HT1080 (cell line): Measurements from ENCODE around the gene MAPK12. TPM values are rescaled to one million over a fixed set of nuclear protein-coding genes. Genes with fewer than 3 reads are reported as not detected.

Source experiments
- DNase-seq: peaks from one replicate; pipeline ENCODE4 v3.0.0-alpha.2; 2015; ENCODE audit warnings: low read depth
- total RNA-seq: library from RNA; depleted of rRNA; stranded (reverse); fragments of >200 nt; shearing (Covaris generic); gene quantifications from 2 replicates; pipeline ENCODE4 v1.2.3, GENCODE V29; 2014

MAPK12 gene
- total RNA-seq, 1 experiment from 2014 or later, result 50.6 TPM

DNA sequence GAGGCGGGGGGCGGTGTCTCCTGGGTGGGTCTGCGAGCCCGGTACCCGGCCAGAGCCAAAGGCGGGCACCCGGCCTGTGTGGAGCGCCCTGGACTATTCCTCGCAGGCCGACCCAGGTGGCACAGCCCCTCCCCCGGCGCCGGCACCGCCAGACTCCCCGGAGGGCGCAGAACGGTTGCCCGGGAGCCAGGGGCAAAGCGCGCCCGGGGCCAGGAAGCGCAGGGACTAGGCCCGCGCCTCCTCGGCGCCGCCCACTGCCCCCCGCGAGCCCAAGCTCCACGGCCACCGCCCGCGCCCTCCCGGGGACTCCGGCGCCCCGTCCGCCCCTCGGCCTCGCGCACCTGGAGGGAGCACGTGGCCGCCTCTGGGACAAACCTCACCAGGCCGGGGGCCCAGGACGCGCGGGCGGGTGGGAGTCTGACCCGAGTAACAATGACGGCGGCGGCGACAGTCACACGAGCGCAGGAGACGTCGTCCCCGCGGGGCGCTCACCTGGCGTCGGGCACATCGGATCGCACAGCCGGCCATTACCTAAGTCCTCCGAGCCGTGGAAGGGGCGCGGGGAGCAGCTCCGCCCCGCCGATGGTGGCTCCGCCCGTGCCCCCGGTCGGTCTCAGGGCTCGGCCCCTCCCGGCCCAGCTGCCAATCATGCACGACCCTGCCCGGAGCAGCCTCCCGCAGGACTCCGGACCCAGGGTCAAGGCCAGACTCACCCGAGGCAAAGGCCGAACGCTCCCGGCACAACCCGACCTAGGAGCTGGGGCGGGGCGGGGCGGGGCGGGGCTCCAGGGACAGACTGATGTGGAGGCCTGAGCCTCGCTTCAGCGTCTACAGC, 38.5 kb upstream of the MAPK12 start:
- no peak for DNase-seq

DNA sequence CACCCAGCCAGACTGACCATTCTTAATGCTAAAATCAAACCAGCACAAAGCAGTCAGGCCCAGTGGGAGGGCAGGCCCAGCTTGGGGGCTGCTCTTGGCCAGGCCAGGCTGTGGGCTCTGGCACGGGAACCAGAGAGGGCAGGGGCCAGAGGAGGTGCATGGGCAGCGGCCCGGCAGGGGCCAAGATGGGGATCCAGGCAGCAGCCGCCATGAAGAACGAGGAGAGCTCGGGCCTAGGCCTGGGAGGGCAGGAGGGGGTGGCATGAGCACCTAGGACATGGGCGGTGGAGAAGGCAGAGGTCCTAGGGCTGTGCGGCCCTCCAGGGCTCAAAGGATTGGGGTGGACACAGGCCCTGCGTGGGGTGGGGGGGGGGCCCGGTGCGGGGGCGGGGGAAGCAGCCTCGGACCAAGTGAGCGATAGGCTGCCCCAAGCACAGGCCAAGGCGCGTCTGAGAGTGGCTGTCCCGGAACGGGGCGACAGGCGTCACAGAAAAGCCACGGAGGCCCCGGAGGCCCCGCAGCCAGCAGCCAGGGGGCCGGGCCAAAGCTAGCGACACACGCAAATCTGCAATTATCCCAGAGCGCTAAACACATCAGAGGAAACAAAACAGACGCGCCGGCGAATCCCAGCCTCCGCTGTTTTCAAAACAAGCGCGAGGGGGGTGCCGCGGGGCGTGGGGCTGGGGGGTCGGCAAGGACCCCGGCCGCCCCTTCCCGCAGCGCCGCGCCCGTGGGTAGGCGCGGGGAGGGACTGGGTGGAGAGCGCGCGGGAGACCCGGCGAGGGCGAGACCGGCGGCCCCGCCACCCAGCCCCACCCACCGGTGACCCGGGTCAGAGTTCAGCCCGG, 37.7 kb upstream of the MAPK12 start:
- no peak for DNase-seq

DNA sequence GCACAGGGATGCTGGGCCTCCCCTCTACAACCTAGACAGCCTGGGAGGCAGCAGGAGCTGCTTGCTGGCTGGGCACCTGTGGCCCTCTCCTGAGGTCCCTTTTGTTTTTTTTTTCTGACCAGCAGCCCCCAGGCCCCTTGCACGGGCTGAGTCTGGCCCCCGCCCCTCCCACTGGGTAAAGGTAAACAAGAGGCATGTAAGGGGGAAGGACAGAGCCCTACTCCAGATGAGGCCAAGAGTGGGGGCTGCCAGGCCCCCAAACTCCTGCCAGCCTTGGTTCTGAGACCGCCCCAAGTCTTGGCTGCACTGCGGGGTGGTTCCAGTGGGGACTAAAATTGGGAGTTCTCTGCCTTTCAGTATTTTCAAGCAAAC, 36.8 kb upstream of the MAPK12 start:
- DNase-seq, result no peak

DNA sequence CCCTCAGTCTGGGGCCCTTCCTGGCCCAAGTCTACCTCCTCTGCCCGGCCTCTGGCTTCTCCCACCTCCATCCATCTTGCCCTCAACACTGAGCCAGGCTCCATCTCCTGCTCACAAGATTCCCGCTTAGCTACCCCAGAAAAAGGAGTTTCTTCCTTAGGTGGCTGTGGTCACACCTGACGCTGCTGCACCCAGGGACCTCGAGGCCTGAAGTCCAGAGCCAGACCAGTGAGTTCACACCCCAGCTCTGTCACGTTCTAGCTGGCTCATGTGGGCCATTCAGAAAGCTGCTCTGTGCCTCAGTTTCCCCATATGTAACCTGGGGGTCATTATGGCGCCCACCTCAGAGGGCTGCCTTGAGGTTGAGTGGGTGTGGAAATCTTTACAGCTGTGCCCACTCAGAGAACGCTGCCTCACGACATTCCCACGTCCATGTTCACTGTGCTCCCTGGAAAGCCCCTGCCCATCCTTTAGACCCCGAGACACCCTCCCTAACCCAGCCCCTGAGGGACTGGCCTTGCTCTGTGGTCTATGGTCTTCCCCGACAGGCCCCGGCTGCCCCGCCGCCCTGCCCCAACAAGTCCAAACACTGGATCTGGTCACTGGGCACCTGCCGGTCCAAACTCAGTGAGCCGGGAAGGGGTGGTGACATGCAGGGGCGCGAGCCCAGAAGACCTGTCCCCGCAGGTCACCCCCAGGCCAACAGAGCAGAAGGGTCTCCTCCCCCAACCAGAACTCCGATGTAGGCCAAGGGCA, 36.2 kb upstream of the MAPK12 start:
- DNase-seq, result no peak

DNA sequence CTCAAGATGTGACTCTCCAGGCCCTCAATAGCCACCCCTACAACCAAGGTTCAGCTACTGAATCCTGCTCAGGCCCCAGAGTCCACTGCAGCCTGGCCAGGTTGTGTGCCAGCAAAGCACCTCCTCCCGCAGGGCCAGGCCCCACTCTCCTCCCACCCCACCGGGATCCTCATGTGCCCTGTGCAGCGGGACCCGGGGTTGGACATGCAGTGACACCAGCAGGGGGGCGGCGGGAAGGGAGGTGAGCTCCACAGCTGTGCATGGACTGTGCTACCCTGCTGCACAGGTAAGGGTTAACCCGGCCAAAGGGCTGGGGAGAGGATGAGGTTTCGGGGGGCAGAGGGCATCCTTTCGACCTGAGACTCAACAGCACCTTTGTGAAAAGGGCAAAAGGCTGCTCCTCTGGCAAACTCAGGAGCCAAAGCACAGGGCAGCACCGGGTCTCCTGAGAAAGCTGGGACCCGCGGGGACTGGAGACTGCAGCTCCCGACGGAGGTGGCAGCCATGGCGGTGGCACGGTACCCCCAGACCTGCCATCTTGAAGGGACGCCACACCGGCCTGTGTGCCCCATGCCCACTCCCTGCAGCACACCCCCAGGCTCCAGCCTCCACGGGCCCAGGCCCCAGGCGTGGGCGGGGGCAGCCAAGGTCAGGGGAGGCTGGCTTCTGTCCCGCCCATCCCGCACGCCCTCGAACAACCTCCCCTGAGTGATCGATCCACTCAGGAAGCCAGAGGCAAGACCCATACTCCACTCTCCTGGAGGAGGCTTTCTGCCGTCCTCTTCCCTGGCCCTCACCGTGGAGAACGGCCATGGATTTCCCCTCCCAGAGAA, 35.4 kb upstream of the MAPK12 start:
- DNase-seq, result no peak

DNA sequence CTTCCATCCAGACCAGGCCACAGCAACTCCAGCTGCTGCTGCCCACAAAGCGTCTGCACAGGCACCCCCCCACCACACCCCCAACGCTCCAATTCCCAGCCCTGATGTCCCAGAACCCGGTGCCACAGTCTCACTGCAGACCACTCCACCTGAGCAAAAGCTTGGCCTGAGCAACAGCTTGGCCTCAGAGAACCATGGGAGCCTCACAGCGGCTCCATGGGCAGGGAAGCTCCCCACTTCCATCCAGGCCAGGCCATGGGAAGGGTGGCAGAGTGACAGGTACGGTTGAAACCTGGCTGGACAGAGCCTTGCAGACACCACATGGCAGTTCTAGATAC, 32.8 kb upstream of the MAPK12 start:
- no peak for DNase-seq

DNA sequence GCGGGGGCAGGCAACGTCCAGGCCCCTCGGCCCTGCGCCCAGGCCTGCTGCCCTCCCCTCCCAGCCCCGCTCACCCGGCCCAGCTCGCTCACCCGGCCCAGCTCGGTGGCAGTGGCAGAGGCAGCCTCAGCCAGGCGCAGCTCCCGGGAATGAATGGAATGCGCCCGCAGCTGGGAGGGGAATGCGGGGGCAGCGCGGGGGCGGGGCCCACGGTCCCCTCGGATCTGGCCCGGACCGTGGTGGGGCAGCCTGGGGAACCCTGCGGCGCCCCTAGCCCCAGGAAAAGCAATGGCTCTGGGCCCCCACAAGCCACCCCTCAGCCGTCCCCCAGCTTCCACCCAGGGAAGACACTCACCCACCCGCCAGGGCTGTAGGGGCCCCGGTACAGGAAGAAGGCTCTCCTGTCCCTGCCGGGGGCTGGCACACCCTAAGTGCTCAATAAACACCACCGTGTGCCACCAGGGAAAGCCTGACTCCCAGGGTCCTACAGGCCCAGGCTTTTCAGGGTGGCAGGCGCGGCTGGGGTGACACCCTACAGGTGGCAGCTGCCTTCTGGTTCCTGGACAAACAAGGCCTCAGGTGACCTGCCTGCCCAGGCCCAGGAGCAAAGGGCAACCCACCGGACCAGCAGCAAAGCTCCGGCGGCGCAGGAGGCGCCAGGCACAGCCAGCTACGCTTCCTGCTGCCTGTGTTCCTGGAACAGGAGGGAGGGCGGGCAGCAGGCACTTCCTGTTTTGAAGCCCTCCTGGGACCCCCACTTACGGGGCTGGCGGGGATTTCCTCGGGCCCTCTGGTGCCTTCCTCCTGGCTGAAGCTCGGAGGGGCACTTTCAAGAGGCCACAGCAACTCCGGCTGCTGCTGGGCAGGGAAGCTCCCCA, 32.2 kb upstream of the MAPK12 start:
- peak; percentile 48 for DNase-seq

DNA sequence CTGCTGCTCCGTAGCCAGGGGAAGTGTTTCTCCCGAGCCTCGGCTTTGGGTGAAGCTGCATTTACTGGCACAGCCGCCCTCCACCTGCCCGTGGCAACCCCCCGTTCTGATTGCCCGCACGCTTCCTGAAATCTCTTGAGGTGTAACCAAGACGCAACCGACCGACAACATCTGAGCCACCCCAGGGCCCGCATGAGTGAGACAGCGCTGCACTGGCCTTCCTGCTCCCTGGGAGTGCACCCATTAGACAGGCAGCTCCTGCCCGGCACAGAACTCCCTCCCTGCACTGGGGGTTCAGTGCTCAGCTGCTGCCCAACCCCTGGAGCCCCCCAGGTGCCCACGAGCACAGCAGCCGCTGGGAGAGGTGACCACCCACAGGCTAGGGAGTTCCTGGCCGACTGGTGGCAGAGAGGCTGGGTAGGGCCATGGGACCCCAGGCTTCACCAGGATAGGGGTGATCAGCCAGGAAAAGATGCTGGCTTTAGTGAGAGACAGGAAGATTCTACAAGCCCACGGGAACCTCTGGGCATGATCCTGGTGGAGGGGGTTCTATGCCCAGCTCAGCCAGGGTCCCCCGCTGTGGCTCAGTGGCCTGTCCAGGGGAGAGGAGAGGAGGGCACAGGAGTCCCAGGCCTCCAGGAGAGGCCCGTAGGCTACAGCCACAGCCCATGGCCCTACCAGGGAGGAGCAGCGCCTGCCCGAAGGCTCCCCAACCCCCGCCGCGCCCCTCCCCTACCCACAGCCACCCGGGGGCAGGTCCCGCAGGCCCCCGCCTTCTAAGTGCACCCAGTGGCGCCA, 31.4 kb upstream of the MAPK12 start:
- DNase-seq, result no peak

DNA sequence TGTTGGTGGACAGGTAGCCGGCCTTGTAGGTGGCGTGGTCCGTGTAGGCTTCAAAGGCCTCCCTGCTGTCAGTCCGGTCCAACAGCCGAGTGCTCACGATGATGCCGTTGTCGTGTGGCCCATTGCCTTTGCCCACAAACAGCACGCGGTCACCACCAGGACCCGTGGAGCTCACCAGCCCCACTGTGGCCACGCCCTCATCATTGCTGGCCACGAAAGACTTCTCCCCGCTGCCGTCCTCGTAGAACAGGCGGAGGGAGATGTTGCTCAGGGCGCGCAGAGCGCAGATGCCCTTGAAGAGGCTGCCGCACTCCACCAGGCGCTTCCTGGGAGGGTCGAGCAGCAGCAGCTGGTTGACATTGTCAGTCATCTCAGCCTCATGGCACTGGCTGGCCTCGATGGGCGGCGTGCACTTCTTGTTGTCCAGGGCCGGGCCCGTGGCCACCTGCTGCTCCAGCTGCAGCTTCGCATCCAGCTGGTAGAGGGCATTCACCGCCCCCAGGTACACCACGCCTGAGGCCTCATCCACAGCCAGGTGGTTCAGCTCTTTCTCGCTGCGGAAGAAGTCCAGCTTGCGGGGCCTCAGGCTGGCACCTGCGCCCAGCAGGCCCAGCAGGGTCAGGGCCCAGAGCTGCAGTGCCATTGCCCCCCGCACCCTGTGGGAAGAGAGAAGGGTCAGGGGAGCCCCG, 28.6 kb upstream of the MAPK12 start:
- DNase-seq, result no peak

DNA sequence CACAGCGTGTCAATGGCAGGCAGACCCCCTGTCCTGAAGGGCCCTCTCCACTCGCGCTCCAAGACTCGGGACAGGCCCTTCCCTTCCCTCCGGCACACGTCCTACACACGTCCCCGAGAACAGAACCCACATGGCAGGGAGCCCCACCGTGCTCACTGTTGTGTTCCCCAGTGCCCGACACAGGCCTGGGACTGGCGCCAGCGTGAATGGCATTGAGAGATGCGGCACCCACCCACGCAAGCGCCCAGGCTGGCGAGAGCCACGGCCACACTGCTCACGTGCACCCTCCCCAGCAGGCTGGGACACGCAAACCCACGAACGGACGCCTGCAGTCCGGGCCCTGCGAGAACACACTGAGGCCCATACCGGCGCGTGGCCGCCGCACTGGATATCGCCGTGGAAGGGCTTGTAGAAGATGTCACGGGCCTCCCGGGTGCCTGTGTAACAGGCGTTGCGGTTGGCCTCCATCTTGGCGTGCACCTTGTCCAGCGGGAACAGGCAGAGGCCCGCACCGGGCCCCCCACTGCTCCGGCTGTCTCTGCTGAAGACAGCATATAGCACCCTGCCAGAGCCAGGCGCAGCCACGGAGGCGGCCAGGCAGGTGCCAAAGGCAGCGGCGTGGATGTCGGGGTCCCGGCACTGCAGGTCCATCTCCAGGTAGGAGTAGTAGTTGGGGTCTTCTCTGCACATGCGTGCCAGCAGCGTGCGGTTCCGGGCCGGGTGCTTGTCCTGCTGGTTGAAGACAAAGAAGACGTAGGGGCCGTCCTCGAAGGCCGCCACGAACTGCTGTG, 27.9 kb upstream of the MAPK12 start:
- DNase-seq, result no peak

DNA sequence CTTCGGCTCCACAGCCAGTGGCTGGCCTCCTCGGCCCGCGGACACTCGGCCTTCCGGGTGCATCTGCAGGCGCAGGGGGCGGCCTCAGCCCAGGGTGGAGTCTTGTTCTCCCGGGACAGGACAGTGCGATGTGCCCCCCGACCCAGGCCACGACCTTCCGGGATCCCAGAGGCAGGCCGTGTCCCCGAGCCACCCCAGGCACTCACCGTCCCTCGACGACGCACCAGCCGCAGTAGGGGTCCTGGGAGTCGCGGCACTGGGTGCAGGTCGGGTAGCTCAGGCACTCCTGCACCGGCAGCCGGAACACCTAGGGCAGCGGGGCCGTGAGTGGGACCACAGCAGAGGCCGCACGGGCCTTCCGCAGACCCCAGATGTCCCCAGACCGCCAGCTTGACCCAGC, 26.2 kb upstream of the MAPK12 start:
- no peak for DNase-seq

DNA sequence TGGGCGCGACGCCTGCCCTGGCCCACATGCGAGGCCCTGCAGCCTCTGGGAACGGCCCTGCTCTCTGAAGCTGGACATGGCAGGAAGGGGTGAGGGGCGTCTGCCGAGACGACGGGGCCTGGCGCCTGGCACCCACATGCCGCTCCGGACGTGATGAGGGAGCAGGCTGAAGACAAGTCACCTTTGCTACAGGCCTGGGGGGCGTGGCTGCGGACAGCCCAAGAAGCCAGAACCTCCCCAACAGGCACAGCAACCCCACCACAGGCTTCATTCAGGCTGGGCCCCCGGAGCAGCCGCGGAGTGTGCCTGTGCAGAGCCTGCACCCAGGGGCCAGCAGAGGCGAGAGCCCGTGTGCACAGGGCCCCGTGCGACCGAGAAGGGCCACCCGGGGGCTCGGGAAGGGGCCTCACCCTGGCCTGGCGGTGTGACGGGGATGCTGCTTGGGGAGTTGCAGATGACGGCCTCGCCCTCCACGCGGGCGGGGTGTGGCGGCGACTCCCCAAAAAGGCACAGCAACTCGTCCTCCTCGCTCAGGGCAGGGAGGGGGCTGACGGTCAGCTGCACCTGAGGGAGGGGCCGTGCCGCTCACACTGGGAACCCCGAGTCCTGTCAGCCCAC, 25.3 kb upstream of the MAPK12 start:
- DNase-seq, result no peak

DNA sequence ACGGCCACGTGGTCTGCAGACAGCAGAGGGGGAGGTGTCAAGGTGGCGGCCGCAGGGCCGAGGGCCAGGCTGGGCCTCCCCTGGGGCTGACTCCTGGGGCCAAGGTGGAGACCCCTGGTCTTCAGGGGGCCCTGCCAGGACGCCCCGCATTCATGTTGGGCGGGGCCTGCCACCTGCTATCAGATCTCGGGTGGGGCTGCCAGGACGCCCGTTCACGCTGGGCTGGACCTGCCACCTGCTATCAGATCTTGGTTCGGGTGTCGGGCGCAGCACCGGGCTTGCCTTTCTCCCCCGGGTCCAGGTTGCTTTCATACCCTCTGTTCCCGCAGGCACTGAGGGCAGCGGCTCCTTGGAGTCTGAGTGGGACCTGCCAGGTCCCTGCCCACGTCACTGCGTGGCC, 24.8 kb upstream of the MAPK12 start:
- DNase-seq, result no peak

DNA sequence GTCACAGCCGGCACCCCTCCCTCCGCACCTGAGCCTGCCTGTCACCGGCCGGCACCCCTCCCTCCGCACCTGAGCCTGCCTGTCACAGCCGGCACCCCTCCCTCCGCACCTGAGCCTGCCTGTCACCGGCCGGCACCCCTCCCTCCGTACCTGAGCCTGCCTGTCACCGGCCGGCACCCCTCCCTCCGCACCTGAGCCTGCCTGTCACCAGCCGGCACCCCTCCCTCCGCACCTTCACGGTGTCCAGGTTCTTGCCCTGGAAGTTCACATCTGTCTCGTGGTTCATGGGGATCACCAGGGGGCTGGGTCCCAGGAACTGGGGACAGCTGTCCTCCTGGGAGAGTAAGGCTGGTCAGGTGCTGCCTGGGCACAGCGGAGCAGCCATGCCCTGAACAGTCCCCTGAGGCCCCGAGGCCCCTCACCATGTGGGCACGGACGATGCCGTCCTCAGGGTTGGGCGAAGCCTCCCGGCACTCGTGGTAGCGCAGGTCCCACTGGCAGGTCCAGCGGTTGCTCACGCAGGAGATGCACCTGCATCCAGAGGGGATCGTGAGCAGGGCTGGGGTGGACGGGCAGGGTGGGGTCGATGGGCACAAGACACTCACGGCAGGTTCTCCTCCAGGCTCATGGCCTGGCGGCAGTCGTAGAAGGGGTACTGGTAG, 24.2 kb upstream of the MAPK12 start:
- no peak for DNase-seq

DNA sequence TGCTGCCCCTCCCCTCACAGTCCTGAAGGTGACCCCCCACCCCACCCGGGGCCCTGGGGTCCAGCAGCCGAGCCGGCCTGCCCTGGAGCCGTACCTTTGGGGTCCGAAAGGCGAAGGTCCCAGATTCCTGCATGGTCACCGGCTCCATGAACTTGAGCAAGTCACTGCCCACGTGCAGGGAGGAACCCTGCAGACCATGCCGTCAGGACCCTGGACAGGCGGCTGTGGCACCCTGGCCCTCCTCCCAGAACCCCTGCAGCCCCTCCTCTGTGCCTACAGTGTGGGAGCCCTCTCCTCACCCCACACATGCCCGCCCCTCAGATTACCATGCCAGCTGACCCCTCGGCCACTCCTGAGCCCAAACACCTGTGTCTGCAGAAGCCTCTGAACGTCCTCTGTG, 23.0 kb upstream of the MAPK12 start:
- no peak for DNase-seq

DNA sequence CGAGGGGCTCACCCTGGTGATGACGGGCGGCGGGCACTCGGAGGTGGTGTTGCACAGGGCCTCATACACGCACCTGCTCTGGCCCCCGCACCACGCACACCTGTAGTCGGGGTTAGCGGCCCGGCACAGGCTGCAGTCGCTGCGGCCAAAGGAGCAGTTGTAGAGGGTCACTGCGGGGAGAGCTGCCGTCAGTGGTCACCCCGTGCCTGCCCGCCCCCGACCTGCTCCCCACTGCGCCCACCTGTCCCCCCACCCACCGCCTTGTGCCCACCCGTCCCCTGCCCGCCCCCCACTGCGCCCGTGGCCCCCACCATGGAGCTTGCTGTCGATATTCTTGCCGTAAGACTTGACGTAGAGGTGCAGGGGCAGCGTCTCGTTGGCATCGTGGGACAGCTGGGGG, 22.3 kb upstream of the MAPK12 start:
- DNase-seq, result no peak
